NCI-H510A (cell line): Measurements from ENCODE around the gene SBSN.

ENCODE experiments used
- DNase-seq: peaks from one replicate; lab custom pipeline; 2025; lab: John Stamatoyannopoulos, UW

Gene SBSN

GRCh38 chr19:35533822-35534392, 5.8 kb upstream of the SBSN start:
- no peak for DNase-seq

DNA sequence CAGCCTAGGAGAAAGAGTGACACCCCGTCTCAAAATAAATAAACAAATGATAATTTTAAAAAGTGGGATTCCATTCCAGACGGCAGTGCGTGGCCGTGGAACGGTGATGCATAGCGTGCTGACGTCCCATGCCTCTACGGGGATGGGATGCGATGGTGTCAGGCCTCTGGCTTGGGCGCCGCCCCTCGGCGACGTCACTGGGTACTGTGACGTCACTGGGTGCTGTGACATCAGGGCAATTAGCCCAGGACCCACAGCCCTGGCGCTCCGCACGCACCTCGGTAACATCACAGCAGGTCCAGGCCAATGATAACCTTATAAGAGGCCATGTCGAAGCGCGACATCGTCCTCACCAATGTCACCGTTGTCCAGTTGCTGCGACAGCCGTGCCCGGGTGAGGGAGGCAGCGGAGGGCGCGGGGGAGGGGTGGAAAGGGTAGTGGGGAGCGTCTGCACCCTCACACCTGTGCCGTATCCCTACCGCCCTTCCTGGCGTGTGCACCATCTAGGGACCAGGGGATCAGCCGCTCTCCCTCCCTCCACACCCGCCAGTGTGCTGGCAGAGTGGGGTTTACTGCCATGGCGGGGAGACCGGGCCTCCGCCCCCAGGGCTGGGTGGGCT, 5.2 kb upstream of the SBSN start, which contains the start of gene GAPDHS:
TSS of gene GAPDHS (plus strand) at position 256 of the 621 bp plus-strand sequence. CDS start at position 328, 72 bp downstream.
- no peak for DNase-seq

- DNase-seq, result no peak
These were observed 3.2 kb upstream of the SBSN start for GRCh38 chr19:35531291-35531690.

GRCh38 chr19:35529241-35530218, 1.4 kb upstream of the SBSN start:
- no peak for DNase-seq

- DNase-seq, result no peak
These were observed 2.2 kb downstream of the SBSN start for GRCh38 chr19:35525873-35526272.

GRCh38 chr19:35524181-35524837, 3.8 kb downstream of the SBSN start:
- DNase-seq, result no peak

GRCh38 chr19:35522745-35523327, 5.3 kb downstream of the SBSN start:
- DNase-seq, result no peak

DNA sequence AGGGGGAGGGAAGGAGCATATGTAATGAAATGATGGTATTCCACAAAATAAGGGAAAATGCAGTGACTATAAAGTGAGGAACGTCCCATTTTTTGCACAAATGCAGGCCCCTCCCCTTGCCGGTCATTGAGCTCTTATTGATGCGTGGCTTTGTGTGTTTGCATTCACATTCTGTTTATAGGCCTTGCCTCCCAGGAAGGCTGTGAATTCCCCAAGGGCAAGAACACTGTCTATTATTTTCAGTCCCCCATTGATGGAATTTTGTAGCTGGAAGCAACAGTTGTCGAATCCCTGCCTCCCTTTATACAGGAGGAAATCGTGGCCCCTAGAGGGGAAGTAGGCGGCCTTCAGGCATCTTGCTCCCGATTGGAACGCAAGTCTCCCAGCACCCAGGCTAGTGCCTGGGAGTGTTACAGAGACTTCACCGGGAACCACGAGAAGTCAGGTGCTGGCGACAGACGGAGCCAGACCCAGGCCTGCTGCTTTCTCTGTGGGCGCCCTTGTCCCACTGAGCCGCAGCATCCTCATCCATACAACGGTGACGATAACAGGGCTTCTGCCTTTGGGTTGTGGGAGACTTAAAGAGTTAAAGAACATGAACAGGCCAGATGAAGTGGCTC, 6.9 kb downstream of the SBSN start:
- no peak for DNase-seq

DNA sequence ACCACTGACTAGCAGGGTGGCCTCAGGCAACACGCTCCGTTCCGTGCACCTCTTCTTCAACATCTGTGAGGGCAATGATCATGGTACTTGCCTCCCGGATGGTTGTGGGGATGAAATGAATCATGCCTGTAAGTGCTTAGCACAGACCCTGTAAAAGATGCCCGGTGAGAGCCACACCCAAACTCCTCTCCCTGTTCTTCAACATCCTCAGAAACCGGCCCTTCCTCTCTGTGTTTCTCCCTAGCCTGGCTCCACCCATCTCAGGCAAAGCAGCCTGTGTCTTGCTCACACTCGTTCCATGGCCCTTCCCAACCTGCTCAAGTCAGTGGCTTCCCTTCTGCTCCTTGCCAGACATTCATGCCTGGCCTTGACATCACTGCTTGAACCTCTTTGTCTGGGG, 8.8 kb downstream of the SBSN start:
- no peak for DNase-seq

GRCh38 chr19:35518313-35518712, 9.8 kb downstream of the SBSN start:
- DNase-seq, result no peak

DNA sequence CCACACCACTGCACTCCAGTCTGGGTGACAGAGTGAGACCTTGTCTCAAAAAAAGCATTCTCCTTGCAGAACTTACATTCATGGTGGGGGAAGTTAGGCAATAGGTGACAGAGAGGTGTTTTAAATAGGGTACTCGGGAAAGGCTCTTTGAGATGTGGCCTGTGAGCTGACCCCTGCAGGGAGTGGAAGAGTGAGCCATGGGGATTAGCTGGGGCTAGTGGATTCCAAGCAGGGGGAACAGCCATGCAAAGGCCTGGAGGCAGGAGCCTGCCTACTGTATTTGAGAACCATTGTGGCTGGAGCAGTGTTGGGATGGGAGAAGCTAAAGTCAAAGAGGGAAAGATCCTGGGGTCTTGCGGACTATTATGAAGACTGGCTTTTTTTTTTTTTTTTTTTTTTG, 10.8 kb downstream of the SBSN start:
- no peak for DNase-seq

DNA sequence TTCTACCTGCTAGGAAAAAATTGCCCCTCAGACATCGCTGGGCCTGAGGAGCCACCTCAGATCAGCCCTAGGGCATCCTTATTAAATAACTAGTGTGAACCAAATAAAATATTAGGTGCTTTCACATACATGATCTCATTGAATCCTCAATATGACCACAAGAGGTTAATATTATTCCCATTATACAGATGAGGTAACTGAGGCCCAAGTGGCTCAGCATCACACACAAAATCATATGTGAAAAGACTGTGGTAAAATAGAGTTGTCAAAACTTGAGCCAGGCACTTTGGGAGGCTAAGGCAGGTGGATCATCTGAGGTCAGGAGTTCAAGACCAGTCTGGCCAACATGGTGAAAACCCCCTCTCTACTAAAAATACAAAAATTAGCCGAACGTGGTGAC, 11.8 kb downstream of the SBSN start:
- no peak for DNase-seq

DNA sequence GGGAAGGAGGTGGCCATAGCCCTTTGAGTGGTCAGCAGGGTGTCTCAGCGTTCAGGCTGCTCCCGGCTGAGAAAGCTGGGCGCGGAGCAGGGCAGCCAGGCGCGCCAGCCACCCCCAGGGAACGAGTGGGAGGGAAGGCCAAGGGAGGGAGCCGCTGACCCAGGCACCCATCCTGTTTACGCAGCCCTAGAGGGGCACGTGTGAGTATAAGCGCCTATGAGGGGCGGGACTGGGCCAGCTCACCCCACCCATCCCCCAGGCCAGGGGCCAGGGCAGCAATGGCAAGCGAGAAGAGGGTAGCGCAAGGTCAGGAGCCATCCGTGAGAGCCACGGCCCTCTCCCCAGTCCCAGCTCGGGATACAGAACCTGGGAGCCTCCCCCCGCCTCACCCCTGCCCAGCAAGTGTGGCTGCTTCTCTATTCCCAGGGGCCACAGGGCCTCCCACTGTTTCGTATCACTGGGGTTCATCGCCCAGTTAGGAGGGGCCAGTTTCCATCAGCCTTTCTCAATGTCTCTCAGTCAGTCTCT, 13.8 kb downstream of the SBSN start:
- no peak for DNase-seq

DNA sequence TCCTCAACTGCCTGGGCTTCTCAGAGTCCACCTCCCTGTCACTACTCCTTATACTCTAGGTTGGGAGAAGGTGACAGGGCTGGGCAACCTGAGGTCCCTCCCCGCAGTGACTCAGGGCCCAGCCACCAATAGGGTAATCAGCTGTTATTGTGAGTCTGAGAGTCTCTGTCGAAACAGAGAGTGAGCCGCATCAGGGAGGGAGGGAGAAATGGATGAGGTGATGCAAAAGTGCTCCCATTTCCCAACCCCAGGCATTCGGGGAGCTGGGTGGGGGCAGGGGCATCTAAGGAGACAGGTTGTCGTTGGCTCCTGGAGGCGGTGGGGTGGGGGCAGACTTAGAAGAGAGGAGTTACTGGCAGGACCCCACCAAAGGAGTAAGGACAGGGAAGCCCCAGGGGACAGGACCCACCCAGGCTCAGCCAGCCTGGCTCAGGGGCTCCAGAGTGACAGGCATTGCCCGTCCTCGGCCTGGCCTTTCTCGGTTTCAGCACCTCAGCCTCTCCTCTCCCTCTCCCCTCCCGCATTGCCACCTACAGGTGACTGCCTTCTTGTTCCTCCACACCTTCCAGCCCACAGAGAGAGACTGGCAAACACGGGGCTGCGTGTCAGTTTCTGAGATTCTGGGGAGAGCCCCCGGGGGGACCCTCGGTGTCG, 14.4 kb downstream of the SBSN start, which contains the start of gene DMKN:
TSS of gene DMKN (minus strand) at position 22 of the 654 bp plus-strand sequence. CDS start 174 bp downstream, outside the sequence.
- DNase-seq, result no peak

DNA sequence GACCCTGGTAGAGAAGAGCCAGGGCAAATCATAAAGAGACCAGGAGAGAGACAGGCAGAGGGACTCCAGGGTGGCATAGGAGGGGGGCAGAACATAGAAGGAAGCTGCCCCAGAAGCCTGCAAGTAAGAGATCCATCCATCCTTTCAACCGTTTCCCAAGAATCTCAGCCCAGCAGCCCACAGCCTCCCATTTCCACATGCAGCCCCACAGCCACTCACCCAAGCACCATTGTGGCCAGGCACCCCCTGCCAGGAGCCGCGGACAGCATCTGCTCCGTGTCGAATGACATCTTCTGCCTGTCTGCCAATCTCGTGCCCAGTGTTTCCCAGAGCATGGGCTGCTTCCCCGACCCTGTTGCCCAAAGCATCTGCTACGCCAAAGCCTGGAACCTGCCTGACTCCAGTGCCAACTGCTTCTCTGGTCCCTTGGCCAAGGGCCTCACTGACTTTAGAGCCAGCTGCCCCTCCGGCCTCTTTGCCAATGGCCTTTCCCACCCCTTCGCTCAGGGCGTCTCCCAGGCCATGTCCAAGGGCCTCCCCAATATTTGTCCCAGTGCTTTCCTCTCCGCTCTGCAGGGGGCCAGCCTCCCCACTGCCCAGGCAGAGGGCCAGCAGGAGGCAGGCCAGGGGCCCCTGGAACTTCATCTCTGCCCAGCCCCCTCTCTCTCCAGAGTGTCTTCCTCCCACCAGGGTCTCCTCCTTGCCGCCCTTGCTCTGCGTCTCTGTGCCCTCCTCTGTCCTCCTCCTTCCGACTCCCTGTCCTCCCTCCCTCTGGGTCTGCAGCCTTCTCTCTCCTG, 15.1 kb downstream of the SBSN start:
- DNase-seq, result no peak

DNA sequence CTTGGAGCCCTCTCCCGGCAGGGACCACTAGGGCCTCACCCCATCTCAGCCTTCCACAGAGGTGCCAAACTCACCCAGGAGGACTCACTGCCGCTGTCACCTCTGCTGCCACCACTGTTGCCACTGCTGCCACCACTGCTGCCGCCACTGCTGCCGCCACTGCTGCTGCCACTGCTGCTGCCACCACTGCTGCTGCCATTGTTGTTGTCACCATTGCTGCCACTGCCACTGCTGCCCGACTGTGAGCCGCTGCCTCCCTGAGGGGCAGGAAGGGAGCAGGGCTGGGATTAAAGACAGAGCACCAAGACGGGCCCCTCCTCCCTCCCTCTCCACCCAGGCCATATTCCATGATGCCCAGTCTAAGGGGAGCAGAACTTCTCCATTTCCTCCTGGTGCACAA, 16.8 kb downstream of the SBSN start:
- DNase-seq, result no peak

- DNase-seq, result no peak
These were observed 17.5 kb downstream of the SBSN start for GRCh38 chr19:35510626-35510964.

DNA sequence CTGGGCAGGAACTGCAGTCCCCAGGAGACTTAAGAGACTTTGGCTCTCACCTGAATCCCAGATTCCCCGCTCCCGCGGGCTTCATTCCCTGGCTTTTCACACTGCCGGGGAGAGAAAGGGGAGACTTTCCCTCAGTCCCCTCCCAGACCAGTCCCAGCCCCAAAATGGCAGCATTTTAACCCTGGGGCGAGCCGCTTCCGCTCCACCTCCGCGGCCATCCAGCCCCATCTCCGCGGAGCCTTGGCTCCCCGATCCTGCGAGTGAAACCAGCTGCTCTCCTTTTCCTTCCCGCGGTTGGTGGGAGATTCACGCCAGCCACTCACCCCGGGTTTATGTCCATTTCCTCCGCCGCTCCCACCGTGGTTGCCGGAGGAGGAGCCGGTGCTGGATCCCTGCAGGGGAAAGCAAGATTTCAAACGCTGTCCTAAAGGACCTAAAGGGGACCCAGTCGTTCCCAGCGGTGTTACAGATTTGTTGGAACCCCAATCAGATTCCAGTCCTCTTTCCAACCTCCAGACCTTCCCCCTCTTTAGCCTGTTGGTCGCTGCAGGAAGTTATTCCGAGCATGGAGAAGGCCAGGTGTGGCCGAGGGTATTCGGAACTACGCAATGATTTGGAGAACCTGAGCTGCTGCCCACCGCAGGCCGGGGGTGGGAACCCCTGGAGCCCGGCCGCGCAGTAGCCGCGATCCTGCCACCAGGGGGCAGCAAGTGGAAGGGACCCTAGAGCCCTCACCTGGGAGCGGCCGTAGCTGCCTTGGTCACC, 18.1 kb downstream of the SBSN start:
- DNase-seq, result peak; percentile 24

DNA sequence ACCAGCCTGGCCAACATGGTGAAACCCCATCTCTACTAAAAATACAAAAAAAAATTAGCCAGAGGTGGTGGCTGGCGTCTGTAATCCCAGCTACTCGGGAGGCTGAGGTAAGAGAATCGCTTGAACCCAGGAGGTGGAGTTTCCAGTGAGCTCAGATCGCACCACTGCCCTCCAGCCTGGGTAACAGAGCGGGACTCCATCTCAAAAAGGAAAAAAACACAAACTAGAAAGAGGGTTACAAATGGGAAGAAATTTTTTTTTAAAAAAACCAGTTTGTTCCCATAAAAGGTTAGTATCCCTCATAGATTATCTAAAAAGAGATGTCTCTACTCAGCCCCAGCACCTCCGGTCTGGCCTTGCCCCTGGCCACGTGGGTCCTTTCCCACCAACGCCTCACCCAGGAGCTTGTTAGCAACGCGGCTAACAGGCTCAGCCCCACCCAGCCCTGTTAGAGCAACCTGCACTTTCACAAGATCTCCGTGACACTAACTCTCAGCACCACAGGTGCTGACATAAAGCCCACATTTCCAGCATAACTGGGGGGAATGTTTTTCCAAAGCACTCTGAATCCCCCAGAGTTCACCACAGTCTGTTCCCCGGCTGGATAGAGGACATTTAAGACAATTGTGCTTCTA, 19.0 kb downstream of the SBSN start:
- no peak for DNase-seq
